OCI-LY7 (cell line): ENCODE measurements around the gene FHIT. TPM values are rescaled to one million over a fixed set of nuclear protein-coding genes. Genes with fewer than 3 reads are reported as not detected.

Experiments
- BruUV-seq: library from RNA; stranded (reverse); fragments of 400-500 nt; replicated peaks from 2 replicates; lab custom pipeline; 2021; lab: Mats Ljungman, UMichigan
- CTCF ChIA-PET: fragments of 300-600 bp; sonication (Branson Sonifier 250); formaldehyde crosslinking; loops from one replicate; lab custom pipeline; 2022; ENCODE audit warnings: antibody characterized with exemption; ENCODE audit not compliant: unreplicated experiment; lab: Charles Lee
- POLR2A ChIA-PET: fragments of 300-600 bp; sonication (Branson Sonifier 250); formaldehyde crosslinking; loops from one replicate; lab custom pipeline; 2022; ENCODE audit warnings: antibody characterized with exemption; lab: Charles Lee
- DNase-seq: peaks from one replicate; pipeline ENCODE4 v3.0.0-alpha.2; 2015; ENCODE audit warnings: low spot score
- H2AFZ ChIP-seq: fragments of 200-600 bp; sonication (generic), shearing (Covaris generic); 2 replicates; pipeline ENCODE4 v1.6.1; 2014; ENCODE audit warnings: mild to moderate bottlenecking, antibody characterized with exemption, low read length, moderate library complexity
- H3K27ac ChIP-seq: fragments of 200-600 bp; sonication (generic); 2 replicates; pipeline ENCODE4 v1.5.1; 2014; ENCODE audit warnings: mixed run types, low read depth, mild to moderate bottlenecking, moderate library complexity, low read length, inconsistent platforms; ENCODE audit not compliant: poor library complexity, severe bottlenecking
- H3K36me3 ChIP-seq: fragments of 200-600 bp; sonication (generic); 2 replicates; pipeline ENCODE4 v1.6.1; 2014; ENCODE audit warnings: mild to moderate bottlenecking, antibody characterized with exemption, low read length, moderate library complexity, mixed read lengths; ENCODE audit not compliant: insufficient read depth
- H3K4me1 ChIP-seq: fragments of 200-600 bp; sonication (generic); 2 replicates; pipeline ENCODE4 v1.5.1; 2014; ENCODE audit warnings: mild to moderate bottlenecking, low read length; ENCODE audit not compliant: insufficient read depth, poor library complexity, severe bottlenecking
- H3K4me2 ChIP-seq: fragments of 200-600 bp; sonication (generic); 2 replicates; pipeline ENCODE4 v1.6.1; 2014; ENCODE audit warnings: mild to moderate bottlenecking, low read length
- H3K4me3 ChIP-seq: fragments of 200-600 bp; sonication (generic); 2 replicates; pipeline ENCODE4 v1.5.1; 2014; ENCODE audit warnings: mild to moderate bottlenecking, low read depth, low read length; ENCODE audit not compliant: poor library complexity, severe bottlenecking
- H3K79me2 ChIP-seq: fragments of 200-600 bp; sonication (generic); 2 replicates; pipeline ENCODE4 v1.6.1; 2016; ENCODE audit warnings: low read depth, mild to moderate bottlenecking, low read length, moderate library complexity, mixed read lengths; ENCODE audit not compliant: insufficient read depth
- H3K9me2 ChIP-seq: fragments of 200-600 bp; sonication (generic); 2 replicates; pipeline ENCODE4 v1.6.1; 2016; ENCODE audit warnings: mild to moderate bottlenecking, low read length, mixed read lengths; ENCODE audit not compliant: insufficient read depth
- H3K9me3 ChIP-seq: fragments of 200-600 bp; sonication (generic); 2 replicates; pipeline ENCODE4 v1.6.1; 2014; ENCODE audit warnings: mild to moderate bottlenecking, mixed run types, low read length, mixed read lengths
- H4K20me1 ChIP-seq: fragments of 200-600 bp; sonication (generic); 2 replicates; pipeline ENCODE4 v1.6.1; 2014; ENCODE audit warnings: mild to moderate bottlenecking, antibody characterized with exemption, low read length, moderate library complexity, mixed read lengths; ENCODE audit not compliant: insufficient read depth
- CTCF ChIP-seq: fragments of 200-600 bp; sonication (generic); conservative IDR thresholded peaks from 2 replicates; pipeline ENCODE4 v1.5.1; 2014; ENCODE audit warnings: mild to moderate bottlenecking, antibody characterized with exemption, low read length, moderate library complexity, mixed read lengths
- EZH2phosphoT487 ChIP-seq: fragments of 200-600 bp; sonication (generic); IDR thresholded peaks from 2 replicates; pipeline ENCODE4 v1.6.1; 2018; ENCODE audit warnings: low read depth, borderline replicate concordance, mild to moderate bottlenecking, mixed run types, antibody characterized with exemption, low read length, moderate library complexity, mixed read lengths
- intact Hi-C: fragments of 100-400 bp; cut with micrococcal nuclease; formaldehyde crosslinking; loops from one replicate; pipeline ENCODE4 v1.10.0; 2022; ENCODE audit not compliant: unreplicated experiment
- total RNA-seq, 2 experiments: library from RNA; depleted of rRNA in 1 of 2; stranded (reverse); fragments of >200 nt in 1 of 2; shearing (Covaris generic) in 1 of 2; gene quantifications; 2 replicates each; pipeline ENCODE4 v1.2.3, GENCODE V29; 2014 to 2022

The FHIT gene
- total RNA-seq, 2 experiments from 2014 or later: 5.0 to 10.9 TPM

GRCh38 chr3:61058836-61059235 lies 192.4 kb downstream of the FHIT start:
- no peak overlapping the region for H3K4me3 ChIP-seq
- BruUV-seq: no TSS peak
- no peak overlapping the region for H3K27ac ChIP-seq
- no peak overlapping the region for H2AFZ ChIP-seq
- H3K79me2 ChIP-seq: no peaks in the 10 kb centered on the region
- POLR2A ChIA-PET: interaction anchor here (0.6 to 0.7 kb wide), 2 partner anchors 19 to 21 kb away, joined by 3 to 8 read pairs; no protein-coding TSS in a partner anchor
- intact Hi-C loops: no loop called here
- CTCF ChIA-PET: no interaction called here
- no peaks in the 10 kb centered on the region for H3K9me2 ChIP-seq
- no peak overlapping the region for H3K4me2 ChIP-seq
- no peak for DNase-seq
- no peaks in the 10 kb centered on the region for H4K20me1 ChIP-seq
- H3K36me3 ChIP-seq: no peaks in the 10 kb centered on the region
- H3K4me1 ChIP-seq: no peaks in the 10 kb centered on the region
- H3K9me3 ChIP-seq: no peaks in the 10 kb centered on the region
- no peak for TF ChIP-seq EZH2phosphoT487
- no peak for TF ChIP-seq CTCF

DNA sequence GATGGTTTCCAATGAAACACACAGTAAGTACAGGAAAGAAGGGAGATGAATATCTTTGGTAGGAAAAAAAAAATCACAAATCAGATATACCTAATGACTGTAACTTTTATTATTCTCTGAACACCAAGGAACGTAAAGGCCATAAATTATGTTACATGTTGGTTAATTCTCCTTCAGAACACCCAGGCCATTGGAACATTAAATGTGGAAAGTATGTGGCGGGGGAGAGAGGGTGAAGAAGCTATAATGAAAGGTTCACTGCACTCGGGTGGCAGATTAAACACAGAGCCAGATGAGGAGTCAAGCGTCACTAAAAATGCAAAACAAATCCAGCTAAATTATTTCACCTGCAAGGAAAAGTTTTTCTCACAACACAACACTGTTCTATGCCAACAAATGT lies 193.8 kb downstream of the FHIT start:
- intact Hi-C loops: no loop called here
- DNase-seq: no peak
- Histone ChIP-seq H4K20me1 (no peaks in the 10 kb centered on the region), H3K4me2 (no peak overlapping the region), H3K9me3 (no peaks in the 10 kb centered on the region), H3K4me3 (no peak overlapping the region), H3K27ac (no peak overlapping the region), H3K79me2 (no peaks in the 10 kb centered on the region), H3K9me2 (no peaks in the 10 kb centered on the region), H2AFZ (no peak overlapping the region), H3K4me1 (no peaks in the 10 kb centered on the region), H3K36me3 (no peaks in the 10 kb centered on the region)
- CTCF ChIA-PET: no interaction called here
- BruUV-seq: no TSS peak
- POLR2A ChIA-PET: no interaction called here
- no peak for TF ChIP-seq CTCF
- TF ChIP-seq EZH2phosphoT487: no peak

- Histone ChIP-seq H3K4me2 (no peak overlapping the region), H3K4me3 (no peak overlapping the region), H3K27ac (no peak overlapping the region), H3K79me2 (no peaks in the 10 kb centered on the region), H3K9me2 (no peaks in the 10 kb centered on the region), H4K20me1 (no peaks in the 10 kb centered on the region), H3K9me3 (no peaks in the 10 kb centered on the region), H3K4me1 (no peaks in the 10 kb centered on the region), H3K36me3 (no peaks in the 10 kb centered on the region), H2AFZ (no peak overlapping the region)
- CTCF ChIA-PET: no interaction called here
- no peak for TF ChIP-seq EZH2phosphoT487
- no peak for TF ChIP-seq CTCF
- intact Hi-C loops: no loop called here
- POLR2A ChIA-PET: no interaction called here
- no TSS peak for BruUV-seq
- DNase-seq: no peak
Measured at GRCh38 chr3:61055447-61055846, 195.8 kb downstream of the FHIT start.
